22Rv1 (cell line): ENCODE results near the gene NIT1.

Experiments used
- CTCF ChIP-seq: fragments of 450-650 bp; IDR thresholded peaks from 2 replicates; pipeline ENCODE4 v1.5.1; 2017; ENCODE audit warnings: mild to moderate bottlenecking
- ZFX ChIP-seq: fragments of 450-650 bp; IDR thresholded peaks from 2 replicates; pipeline ENCODE4 v1.6.1; 2017; ENCODE audit warnings: antibody characterized with exemption, borderline replicate concordance

GRCh38 chr1:161138431-161138830 lies 20.5 kb downstream of the NIT1 start:
- no peak for TF ChIP-seq CTCF
- TF ChIP-seq ZFX = no peak
